CD4-positive, alpha-beta T cell treated with Interleukin-17A for 1 hour (primary cell): ENCODE data around the gene SH3RF3.

Experiments used
- DNase-seq: peaks from one replicate; pipeline ENCODE4 v3.0.0-alpha.2; 2020

Gene SH3RF3

DNA sequence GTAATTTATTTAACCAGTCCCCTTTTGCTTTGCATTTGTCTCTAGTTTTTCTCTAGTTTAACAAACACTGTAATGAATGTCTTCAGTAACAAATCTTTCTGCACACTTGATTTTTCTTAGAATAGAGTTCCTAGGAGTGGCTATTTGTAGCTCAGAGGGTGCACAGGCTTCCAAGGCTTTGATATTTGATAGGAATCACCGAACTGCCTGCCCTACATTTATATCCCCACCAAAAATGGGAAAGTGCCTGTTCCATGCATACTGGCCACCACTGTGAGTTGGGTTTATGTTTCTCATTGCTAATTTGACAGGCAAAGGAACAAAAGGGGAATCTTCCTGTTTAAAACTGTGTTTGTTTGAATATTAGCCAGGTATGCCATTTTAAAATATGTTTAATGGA, 238.7 kb downstream of the SH3RF3 start:
- no peak for DNase-seq

DNA sequence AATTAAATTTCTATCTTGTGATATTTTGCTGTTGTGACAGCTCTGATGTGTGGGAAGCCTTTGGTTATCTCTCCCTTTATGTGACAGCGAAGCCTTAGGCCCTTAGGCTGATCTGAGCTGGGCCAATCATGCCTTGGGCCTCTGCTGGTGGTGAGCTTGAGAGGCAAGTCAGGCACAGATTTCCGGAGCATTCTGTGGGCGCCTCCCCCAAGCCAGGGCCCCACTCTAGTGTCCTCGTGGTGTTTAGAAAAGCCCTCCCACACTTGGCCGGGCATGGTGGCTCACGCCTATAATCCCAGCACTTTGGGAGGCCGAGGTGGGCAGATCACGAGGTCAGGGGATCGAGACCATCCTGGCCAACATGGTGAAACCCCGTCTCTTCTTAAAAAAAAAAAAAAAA, 239.8 kb downstream of the SH3RF3 start:
- DNase-seq, result no peak

DNA sequence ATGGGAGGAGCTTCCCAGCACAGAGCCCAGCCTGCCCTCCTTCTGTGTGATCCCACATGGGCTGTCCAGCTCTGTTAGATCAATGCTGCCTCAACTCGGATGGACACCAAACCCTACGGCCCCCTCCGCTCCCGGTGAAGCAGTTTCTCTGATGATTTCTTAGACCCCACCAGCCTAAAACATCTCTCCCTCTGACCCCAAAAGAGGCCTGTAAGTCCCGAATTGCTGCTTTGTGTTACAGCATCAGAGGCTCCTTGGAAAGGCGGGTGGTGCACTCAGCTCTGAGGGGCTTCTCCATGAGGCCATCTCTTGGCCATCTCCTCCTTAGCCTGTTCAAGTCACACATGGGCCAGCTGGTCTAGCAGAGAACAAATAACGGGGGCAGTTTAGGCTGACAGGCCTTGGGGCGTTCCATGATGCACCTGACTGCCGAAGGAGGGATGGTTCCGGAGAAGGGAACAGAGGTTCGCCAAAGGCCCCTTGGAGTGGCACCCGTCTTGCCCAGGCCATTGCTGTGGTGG, 240.7 kb downstream of the SH3RF3 start:
- DNase-seq, result no peak

DNA sequence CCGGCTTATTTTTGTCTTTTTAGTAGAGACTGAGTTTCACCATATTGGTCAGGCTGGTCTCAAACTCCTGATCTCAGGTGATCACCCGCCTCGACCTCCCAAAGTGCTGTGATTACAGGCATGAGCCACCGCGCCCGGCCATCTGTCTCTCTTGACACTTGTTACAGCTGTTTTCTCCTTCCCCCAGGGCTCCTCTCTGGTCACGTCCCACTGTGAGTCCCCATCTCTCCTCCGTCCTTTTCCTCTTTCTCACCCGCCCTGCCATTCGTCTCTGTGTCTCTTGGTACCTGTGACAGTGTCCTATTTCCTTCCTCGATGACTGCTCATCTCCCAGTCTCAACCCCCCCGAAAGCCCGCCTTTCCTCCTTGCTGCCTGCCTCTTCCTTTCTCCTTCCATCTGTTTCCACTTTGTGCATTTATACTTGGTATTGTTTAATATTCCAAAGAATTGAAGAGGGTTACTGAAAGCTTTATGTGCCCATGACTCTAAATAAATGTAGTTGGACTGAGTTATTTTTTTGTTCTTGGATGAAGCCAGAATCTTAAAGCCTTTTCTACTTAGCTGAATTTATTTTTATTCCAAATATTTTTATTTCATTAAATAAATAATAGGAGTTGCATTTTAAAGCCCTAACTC, 241.5 kb downstream of the SH3RF3 start:
- DNase-seq, result no peak

DNA sequence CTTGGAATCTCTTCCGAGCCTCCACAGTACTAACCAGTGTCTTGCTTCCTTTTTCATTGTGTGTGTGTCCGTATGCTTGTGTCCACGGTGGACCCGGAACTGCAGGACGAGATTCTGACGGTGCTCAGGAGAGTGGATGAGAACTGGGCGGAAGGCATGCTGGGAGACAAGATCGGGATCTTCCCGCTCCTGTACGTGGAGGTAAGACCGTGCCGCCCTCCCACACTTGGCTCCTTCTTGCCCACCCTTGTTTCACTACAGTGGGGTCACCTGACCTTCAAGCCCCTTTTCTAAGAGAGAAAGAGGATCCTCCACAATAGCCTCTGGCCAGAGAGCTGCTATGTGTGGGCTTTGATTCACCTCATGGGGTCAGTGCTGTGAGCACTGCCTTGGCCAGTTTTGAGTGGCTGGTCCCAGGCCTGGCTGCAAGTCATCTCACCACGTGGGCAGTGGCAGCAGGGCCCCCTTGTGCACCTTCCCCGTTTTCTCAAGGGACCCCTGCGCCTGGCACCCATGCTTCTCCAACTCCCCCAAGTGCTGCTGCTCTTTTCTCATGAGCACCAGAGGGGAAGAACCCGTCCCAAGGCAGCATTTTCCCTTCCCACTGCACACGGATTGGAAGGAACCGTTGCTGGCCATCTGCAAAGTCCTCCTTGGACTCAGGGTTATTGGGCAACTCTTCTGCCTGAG, 242.6 kb downstream of the SH3RF3 start:
- no peak for DNase-seq

DNA sequence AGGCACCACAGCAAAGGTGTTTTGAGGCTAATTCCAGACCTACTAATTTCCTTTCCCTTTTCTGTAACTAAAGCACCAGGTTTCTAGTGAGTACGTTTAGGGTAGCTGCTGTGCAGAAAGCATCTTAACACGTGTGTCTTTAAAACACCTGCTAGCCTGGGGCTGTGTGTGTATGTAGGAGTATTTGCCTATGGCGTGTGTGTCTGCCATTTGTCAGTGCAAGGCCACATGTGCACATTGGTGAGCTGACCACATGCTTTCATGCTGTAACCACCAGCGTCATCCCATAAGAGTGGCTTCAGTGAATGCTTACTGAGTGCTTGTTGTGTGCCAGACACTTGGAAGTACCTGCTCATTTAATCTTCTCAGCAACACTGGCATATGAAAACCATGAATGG, 243.2 kb downstream of the SH3RF3 start:
- no peak for DNase-seq

DNA sequence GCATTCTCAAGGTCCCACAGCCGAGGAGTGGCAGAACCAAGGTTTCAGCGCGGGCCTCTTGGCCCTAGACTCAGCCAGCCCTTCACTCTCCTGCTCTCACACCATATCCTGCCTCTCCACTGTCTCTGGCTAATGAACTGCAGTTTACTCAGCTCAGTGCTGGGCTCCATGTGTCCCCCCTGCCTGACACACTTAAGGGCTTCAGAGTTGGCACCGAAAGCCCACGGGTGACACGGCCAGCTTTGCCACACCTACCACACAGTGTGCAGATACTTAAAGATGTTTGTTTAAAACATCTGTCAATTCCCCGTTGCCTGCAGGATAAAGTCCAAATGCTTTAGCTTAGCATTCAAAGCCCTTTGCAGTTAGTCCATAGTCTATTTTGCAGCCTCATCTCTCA, 243.6 kb downstream of the SH3RF3 start:
- no peak for DNase-seq

DNA sequence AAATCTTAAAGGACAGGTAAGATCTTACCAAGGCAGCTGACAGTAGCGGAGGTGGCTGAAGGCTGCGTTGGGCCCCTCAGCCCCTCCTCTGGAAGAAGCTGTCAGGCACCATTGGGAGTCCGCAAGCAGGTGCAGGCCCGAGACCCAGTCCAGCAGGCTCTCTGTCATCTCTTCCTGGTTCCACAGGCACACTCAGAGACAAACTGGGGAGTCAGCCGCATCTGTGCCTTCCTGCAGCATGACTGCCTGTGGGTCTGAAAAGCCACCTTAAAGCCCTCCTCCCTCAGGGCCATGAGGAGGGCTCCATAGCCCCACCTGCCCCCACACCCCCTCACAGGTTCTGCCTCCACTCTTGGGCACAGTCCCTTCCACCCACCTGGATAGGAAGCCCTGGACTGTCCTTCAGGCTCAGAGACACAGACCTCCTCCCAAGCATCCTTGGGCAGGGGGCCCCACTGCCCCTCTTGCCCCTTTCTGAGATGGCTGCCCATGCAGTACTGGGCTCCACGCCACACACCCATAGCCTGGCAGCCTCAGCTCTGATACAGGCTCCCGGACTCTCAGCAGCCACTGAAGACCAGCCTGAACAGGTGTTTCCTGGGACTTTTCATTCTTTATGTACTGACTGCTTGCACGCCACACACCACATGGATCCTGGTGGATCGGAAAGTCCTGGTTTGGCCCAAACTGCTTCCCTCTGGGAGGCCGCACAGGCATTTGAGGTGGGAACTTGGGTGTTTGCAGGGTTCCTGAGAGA, 245.0 kb downstream of the SH3RF3 start:
- DNase-seq, result no peak

DNA sequence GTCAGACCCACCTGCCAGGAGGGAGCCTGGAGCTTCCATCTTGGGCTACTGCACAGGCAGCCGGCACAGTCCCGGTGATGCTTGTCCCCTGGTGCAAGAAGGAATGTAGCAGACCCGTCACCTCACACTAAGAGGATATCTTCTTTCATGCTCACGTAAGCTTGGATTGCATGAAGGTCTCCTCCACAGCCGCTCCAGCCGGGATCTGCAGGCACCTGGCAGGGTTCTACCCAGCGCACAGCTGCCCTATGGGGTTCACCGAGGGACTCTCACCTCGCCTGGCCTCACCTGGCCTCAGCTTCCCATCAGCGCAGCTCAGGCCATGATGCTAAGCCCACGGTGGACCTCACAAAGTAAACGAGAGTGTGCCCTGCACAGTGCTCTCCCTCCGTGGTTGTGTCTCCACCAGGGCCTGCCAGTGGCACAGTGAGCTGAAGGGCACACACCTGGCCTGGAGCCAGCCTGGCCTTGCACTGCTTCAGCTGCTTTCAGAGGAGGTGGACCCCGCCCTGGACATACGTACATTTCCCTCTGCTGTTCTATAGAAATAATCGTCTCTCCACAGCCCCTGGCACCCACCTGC, 245.6 kb downstream of the SH3RF3 start:
- no peak for DNase-seq

DNA sequence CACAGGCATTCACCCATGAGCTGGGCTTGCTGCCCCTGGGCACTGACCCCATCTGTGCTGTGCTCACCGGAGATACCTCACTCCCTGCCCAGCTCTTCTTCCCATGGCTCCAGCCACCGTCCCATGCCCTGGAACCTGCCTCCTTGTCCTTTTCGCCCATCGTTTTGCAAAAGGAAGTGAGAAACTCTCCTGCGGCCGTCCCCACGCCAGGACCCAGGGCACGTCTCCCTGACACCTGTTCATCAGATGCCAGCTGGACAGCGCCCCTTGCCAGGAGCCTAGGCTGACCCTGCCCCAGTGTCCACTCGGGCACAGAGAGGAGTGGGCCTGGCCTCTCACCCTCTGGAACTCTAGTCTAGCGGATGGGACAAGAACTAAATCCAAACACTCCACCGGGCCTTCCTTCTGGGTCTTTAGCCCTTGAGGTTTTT, 246.1 kb downstream of the SH3RF3 start:
- no peak for DNase-seq

DNA sequence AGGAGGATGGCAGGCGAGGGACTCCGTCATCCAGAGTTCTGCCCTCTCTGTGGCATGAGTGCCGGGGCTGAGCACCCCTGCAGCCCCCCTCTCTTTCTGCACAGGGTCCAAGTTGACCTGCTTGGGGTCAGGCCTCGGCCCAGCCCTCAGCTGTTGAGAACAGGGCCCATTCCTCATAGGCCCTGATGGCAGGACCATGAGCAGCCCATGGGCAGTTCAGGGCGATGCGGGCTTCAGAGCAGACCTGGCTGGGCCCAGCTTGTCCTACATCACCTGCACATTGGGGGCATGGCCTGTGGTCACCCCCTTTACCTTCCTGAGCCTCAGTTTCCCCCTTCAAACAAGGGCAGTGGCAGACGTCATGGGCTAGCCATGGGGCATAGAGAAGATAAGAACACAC, 246.7 kb downstream of the SH3RF3 start:
- DNase-seq, result no peak

DNA sequence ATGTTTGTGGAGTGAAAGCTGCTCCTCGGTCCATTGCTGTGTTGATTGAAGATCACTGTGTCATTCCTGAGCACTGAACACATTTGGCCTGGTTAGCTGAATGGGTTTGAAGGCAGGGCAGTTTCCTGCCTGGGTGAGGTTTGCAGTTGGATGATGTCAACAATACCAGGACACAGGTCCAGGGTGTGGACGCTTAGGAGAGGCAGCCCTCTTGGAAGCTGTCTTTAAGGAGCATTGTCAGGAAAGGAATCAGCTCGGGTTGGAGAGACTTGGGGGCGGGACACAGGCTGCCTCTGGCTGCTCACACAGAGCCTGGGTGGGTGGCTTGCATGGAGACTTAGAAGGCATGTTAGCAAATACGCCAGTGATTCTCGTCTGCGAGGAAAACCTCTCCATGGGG, 247.1 kb downstream of the SH3RF3 start:
- DNase-seq, result no peak

DNA sequence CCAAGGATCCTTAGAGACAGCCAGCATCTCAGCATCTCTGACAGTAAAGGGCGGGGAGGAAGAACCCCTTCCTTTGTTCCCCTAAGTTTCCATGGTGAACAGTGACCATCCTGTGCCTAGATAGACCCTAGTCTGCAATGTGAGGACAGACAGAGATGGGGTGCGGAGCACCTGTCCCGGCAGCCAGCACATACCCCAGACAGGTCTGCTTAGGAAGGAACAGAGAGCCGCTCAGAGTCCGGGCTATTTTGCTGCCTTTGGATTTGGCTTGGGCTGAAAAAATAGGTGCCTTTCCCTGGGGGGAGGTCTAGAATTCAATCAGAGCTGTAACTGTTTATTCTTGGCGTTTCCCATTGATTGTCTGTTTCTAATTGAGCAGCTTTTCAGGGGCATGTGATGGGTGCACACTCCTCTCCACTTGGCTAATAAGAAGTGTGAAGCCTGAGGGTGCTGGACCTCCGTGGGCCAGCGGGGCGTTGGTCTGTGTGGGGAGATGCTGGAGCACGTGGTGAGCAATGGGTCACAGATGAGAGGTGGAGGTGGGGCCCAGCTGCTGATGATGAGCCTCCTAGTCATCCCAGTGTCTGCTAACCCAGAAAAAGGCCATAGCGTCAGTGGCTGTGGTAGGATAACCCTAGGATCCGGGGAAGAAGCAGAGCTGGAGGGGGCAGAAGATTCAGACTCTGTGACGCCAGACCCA, 247.9 kb downstream of the SH3RF3 start:
- no peak for DNase-seq

DNA sequence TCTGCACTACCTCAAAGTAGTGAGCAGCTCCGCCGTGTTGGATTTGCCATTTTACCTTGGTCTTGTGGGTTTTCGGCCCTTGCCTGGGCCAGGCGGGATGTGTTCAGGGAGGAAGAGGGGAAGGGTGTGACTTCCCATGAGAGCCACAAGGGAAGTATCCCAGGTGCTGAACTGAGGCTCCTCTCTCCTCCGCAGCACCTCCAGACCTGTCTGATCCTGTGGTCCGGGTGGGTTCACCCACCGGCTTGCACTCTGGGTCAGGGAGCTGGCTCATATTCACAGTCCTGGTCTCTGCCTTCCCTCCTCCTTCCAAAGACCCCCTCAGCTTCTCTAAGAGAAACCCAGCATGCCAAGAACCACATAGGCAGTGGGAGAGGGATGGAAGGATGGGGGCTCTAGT, 249.0 kb downstream of the SH3RF3 start:
- DNase-seq, result no peak

DNA sequence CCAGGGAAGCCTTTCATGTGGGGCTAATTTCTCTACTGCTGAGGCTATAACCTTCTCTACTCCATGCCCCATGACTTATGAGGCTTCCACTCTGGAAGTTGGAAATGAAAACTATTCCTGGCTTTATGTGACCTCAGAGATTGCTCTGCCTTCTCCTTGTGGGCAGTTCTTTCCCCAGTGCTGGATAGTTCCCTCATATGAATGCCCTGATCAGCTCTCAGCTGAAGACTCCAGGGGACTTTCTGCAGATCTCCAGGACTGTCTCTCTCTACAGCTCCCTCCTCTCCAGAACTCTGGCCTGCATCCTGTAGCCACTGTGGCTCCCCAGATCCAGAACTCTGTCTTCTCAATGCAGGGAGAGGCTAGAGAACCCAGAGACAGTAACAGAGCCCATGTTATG, 249.7 kb downstream of the SH3RF3 start:
- DNase-seq, result no peak

DNA sequence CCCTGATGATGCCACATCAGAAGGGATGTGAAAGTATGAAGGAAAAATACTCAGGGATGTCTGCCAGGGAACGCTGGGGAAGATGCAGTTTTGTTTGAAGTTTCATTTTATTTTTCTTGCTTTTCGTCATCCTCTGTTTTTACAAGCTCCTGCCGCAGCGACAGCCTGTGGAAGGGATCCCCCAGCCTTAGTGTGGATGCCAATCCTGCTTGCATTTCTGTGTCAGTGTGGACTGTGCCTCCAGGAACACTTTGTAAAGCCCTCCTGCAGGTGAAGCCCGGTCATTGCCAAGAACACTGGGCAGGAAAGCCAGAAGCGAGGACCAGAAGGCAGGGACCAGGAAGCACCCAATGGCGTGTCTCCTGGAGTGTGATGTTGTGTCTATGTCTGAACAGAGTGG, 250.5 kb downstream of the SH3RF3 start:
- no peak for DNase-seq

DNA sequence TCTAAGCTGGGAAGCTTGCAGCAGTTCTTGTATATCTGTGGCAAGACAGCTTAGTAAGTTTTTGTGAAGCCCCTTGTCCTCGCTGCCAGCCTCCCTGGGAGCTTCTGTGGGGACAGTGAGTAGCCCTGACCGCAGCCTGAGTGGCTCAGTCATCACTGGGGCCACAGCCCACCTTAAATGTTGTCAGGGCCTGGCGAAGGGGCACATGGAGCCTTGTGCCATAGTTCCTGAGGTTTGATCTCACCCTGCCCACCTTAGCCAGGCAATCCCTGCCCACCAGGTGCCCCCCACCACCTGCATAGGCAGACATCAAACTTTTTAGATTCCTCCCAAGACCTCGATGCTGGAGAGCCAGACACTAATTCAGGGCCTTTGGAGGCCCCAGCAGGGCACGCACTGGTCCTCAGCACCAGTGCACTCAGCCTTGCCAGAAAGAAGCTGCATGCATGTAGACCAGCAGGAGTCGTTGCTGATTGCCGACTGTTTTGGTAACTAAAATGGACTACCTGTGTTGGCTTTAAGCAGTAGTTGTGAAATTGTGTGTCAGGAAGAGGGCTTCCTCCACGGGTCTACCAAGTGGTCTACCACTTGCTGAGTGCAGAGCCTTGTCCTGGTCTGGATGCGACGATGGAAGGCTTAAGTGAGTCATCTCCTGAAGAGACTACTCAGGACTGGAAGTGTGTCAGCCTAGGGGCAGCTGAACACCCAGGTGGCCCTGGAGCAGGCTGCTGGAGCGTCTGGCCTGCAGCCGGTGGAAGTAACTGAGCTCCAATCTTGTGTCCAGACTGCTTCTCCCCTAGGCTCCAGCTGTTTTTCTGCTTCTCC, 251.7 kb downstream of the SH3RF3 start:
- no peak for DNase-seq

DNA sequence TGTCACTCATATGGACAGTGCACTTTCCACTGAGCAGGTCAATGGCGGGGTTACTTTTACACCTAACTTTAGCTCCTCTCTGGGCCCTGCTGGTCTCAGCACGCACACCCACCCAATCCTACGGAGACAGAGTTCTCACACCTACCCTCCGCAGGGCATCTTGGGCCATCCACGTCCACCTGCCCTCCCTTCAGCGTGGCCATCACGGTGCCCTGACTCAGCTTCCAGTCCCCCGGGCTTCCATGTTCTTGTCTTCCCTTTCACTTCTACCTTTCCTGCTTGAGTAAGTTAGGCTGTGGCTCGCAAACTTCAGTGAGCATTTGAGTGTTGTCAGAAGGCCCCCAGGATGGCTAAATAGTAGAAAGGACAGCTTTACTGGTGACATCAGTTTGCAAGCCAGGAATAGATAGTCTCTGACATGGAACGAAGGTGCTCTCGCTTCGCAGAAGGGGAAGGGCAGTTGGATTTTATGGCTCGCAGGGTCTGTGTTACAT, 252.4 kb downstream of the SH3RF3 start:
- DNase-seq, result no peak

DNA sequence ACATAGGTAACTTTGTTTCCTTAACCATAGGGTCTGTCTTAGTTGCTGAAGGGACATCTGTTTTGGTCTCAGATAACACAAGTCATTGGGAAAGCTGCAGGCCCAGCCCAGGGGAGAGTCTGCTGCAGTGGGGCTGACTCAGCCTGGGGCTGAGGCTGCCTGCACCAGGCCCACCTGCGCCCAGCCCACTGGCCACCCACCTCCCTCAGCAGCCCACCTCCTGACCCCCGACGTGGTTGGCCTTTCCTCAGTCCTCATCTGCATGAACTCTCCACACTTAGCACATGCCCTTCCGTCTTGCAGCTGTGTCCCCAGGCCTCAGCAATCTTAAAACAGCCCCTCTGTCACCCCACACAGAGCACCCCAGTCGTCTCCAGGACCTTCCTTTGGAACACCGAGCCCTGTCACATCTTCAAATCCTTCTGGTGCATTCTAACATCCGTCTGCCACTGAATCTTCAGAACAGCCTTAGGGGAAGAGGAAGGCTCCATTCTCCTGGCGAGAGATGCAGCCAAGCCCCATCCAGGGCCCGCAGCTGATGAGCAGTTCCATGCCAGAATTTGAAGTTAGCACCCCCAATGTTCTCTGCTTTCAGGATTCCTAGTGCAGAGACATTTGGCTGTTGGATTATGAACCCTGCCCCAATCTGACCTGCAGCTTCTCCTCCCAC, 253.4 kb downstream of the SH3RF3 start:
- DNase-seq, result no peak

DNA sequence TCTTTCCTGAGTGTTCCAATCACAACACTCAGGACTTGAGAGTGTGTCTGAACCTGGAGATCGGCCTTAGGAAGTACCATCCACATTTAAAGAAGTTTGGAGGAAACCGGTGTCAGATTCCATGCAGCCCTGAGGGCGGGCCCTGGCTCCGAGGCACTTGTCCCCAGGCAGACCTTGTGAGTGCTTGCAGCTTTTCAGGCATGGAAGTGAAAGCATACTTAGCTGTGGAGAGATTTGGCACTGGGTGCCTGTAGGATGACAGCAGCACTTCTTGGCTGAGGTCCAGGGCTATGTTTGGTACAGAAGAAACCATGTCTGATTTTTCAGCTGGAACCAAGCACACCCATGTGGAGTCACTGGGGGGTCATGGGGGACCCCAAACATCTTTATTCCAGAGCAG, 253.9 kb downstream of the SH3RF3 start:
- no peak for DNase-seq
